Smooth muscle cell (in vitro differentiated cells): ENCODE results near the gene UCKL1. TPM values are rescaled to one million over a fixed set of nuclear protein-coding genes. Genes with fewer than 3 reads are reported as not detected.
"Not testable (repeated sequence)": the region's sequence is repeated elsewhere in the genome, so short reads cannot be mapped to it uniquely, and the experiment has no call there.

Experiments used
- DNase-seq: peaks from one replicate; lab custom pipeline; 2025; ENCODE audit not compliant: unreplicated experiment; lab: John Stamatoyannopoulos, UW
- H2AFZ ChIP-seq: fragments of 200-600 bp; sonication (generic); 2 replicates; pipeline ENCODE4 v1.6.0; 2016; ENCODE audit warnings: antibody characterized with exemption, low read depth, mild to moderate bottlenecking
- H3F3A ChIP-seq: fragments of 200-600 bp; sonication (generic); 2 replicates; pipeline ENCODE4 v1.6.0; 2017; ENCODE audit warnings: antibody characterized with exemption, low read depth
- H3K27ac ChIP-seq: fragments of 200-600 bp; sonication (generic); 2 replicates; pipeline ENCODE4 v1.5.1; 2016; ENCODE audit warnings: low read depth, mild to moderate bottlenecking
- H3K27me3 ChIP-seq: fragments of 200-600 bp; sonication (generic); 2 replicates; pipeline ENCODE4 v1.6.1; 2016; ENCODE audit warnings: low read depth, mild to moderate bottlenecking
- H3K36me3 ChIP-seq: fragments of 200-600 bp; sonication (generic); 2 replicates; pipeline ENCODE4 v1.5.1; 2016; ENCODE audit warnings: low read depth
- H3K4me1 ChIP-seq: fragments of 200-600 bp; sonication (generic); 2 replicates; pipeline ENCODE4 v1.5.1; 2016; ENCODE audit warnings: low read depth
- H3K4me2 ChIP-seq: fragments of 200-600 bp; sonication (generic); 2 replicates; pipeline ENCODE4 v1.6.0; 2016; ENCODE audit warnings: mild to moderate bottlenecking
- H3K4me3 ChIP-seq: fragments of 200-600 bp; sonication (generic); 2 replicates; pipeline ENCODE4 v1.5.1; 2016; ENCODE audit warnings: mild to moderate bottlenecking
- H3K79me2 ChIP-seq: fragments of 200-600 bp; sonication (generic); 2 replicates; pipeline ENCODE4 v1.6.0; 2016; ENCODE audit warnings: low read depth, mild to moderate bottlenecking
- H3K9ac ChIP-seq: fragments of 200-600 bp; sonication (generic); 2 replicates; pipeline ENCODE4 v1.6.0; 2016; ENCODE audit warnings: low read depth
- H3K9me3 ChIP-seq: fragments of 200-600 bp; sonication (generic); replicated peaks from 2 replicates; pipeline ENCODE4 v1.5.1; 2016; ENCODE audit warnings: low read depth
- H4K20me1 ChIP-seq: fragments of 200-600 bp; sonication (generic); 2 replicates; pipeline ENCODE4 v1.6.0; 2016; ENCODE audit warnings: low read depth
- CTCF ChIP-seq: fragments of 200-600 bp; sonication (generic); IDR thresholded peaks from 2 replicates; pipeline ENCODE4 v1.5.1; 2017; ENCODE audit warnings: borderline replicate concordance, mild to moderate bottlenecking, antibody characterized with exemption; ENCODE audit not compliant: insufficient read depth, poor library complexity, severe bottlenecking
- WGBS: methylation state at CpG from one replicate; pipeline ENCODE4 v1.1.7; 2016; ENCODE audit warnings: low lambda C conversion rate; 5-methylcytosine and 5-hydroxymethylcytosine counted together
- polyA plus RNA-seq: library from polyadenylated mRNA; unstranded; fragments of >200 nt; fragmentation: Nextera tagmentation; extraction: Ambion mirVana; gene quantifications from 2 replicates; pipeline ENCODE4 v1.2.1, GENCODE V29; 2016
- total RNA-seq: library from RNA; depleted of rRNA; stranded (reverse); fragments of >200 nt; gene quantifications from 2 replicates; pipeline ENCODE4 v1.2.3, GENCODE V29; 2014

Gene UCKL1
- total and polyA plus RNA-seq, 2 experiments from 2014 or later, result 17.2 to 22.6 TPM

DNA sequence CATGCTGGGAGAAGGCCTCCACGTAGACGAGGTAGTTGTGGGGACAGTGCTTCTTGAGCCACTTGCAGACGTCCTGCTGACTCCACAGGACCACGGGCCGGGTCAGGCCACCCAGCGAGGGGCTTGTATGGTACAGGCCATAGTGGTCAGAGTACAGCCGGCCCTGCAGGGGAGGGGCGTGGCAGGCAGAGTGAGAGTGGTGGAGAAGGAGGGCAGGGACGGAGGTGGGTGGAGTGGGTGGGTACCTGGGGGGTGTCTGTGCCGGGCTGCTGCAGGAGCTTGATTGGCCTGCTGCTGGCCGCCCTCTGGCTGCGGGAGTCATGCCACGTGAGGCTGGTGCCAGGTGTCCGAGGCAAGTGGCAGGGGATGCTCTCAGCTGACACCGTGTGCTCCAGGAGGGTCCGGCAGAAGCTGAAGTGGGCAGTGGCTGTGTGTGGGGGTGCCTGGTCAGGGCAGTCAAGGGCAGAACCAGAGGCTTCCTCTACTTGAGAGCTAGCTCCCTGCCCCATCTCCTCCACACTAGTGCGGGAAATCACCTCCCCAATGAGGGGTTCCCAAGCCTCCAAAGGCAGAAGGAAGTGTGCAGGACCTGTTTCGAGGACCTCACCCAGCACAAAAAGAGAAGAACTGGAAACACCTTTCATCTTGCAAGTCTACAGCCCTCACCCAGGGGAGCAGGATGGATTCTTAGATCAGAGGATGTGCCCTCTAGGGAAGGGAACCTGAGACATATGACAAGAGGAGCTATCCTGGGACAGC is 20.9 kb upstream of the UCKL1 start:
- Histone ChIP-seq H3K36me3 (no peaks in the 10 kb centered on the region), H3K4me3 (no peak overlapping the region), H3F3A (no peaks in the 10 kb centered on the region), H3K9me3 (no peaks in the 10 kb centered on the region), H3K9ac (no peak overlapping the region), H3K27ac (no peak overlapping the region), H2AFZ (no peak overlapping the region), H3K4me2 (no peak overlapping the region), H4K20me1 (no peaks in the 10 kb centered on the region), H3K27me3 (no peaks in the 10 kb centered on the region), H3K4me1 (peaks cover 14% of the 10 kb centered on the region), H3K79me2 (peaks cover 10% of the 10 kb centered on the region)
- DNase-seq, result no peak
- no peak for TF ChIP-seq CTCF
- WGBS, result 90% methylated on average over 14 of the region's 18 CpGs

- H3K4me1 ChIP-seq, H3K27me3 ChIP-seq, H3K79me2 ChIP-seq, H3K9me3 ChIP-seq, H3K4me3 ChIP-seq, H3K36me3 ChIP-seq, H3K4me2 ChIP-seq, H2AFZ ChIP-seq, H3K27ac ChIP-seq, H3K9ac ChIP-seq, DNase-seq, H3F3A ChIP-seq, H4K20me1 ChIP-seq: not testable (repeated sequence)
- 83% methylated on average over 6 of the region's 7 CpGs for WGBS
Observed at GRCh38 chr20:63976511-63976910, 20.3 kb upstream of the UCKL1 start.

DNA sequence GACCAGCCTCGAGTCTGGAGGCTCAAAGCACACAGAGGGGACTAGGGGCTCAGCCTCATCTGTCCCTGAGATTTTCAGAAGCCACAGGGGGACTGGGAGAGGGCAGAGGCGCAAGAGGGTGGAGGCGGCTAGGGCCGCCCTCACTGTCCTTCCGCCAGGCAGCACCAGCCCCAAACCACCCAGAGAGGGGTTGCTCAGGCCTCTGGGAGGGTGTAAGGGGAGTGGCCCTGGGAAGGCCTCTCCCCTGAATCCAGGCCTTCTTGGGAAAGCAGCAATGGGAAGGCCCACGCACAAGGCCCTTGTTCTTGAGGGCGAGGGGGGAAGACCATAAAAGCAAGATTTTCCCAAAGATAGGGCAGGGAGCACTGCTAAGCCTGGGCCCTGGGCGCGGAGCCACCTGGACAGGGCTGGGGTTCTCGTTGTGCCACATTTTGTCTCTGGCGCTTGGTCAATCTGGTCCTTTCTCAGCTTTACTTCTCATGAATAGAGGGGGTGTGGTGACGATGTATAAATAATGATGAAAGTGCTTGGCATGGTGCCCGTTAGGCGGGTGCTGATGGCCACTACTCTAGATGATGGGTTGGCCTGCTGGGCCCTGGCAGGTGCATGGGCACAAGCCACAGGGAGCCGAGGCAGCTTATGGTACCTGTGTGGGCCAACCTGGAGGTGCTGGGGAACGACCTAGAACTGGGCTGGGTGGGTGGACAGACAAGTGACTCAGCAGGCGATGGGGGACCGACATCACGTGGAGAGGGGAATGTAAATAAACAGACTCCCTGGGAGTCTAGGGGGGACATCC is 18.4 kb upstream of the UCKL1 start:
- no peak overlapping the region for H2AFZ ChIP-seq
- WGBS, result 80% methylated on average over 19 of the region's 19 CpGs
- H3K9me3 ChIP-seq, result no peaks in the 10 kb centered on the region
- no peaks in the 10 kb centered on the region for H3K79me2 ChIP-seq
- DNase-seq, result no peak
- no peaks in the 10 kb centered on the region for H3K36me3 ChIP-seq
- no peak for TF ChIP-seq CTCF
- H4K20me1 ChIP-seq, result no peaks in the 10 kb centered on the region
- H3K4me1 ChIP-seq, result peaks cover 5% of the 10 kb centered on the region
- no peak overlapping the region for H3K4me3 ChIP-seq
- H3K27ac ChIP-seq, result no peak overlapping the region
- no peaks in the 10 kb centered on the region for H3K27me3 ChIP-seq
- H3K9ac ChIP-seq, result no peak overlapping the region
- H3F3A ChIP-seq, result no peaks in the 10 kb centered on the region
- H3K4me2 ChIP-seq, result no peak overlapping the region

GRCh38 chr20:63973636-63974401 is 17.6 kb upstream of the UCKL1 start:
- Histone ChIP-seq H3K9ac (no peak overlapping the region), H3K27ac (no peak overlapping the region), H3K4me3 (peak overlapping the region; percentile 51), H3K27me3 (no peaks in the 10 kb centered on the region), H3K4me1 (peaks cover 9% of the 10 kb centered on the region), H3K36me3 (no peaks in the 10 kb centered on the region), H3K79me2 (peaks cover 3% of the 10 kb centered on the region), H3K4me2 (peak overlapping the region; percentile 93), H3F3A (no peaks in the 10 kb centered on the region), H2AFZ (peak overlapping the region; percentile 75), H4K20me1 (no peaks in the 10 kb centered on the region), H3K9me3 (no peaks in the 10 kb centered on the region)
- DNase-seq, result peak; percentile 83
- WGBS, result 13% methylated on average over 37 of the region's 37 CpGs
- TF ChIP-seq CTCF, result peak; percentile 98
